ENCODE results near the gene WDR91. TPM values are rescaled to one million over a fixed set of nuclear protein-coding genes. Genes with fewer than 3 reads are reported as not detected.

The WDR91 gene
- total and polyA plus RNA-seq, 8 donors: 22.9 to 67.6 (median 49.5) TPM

DNA sequence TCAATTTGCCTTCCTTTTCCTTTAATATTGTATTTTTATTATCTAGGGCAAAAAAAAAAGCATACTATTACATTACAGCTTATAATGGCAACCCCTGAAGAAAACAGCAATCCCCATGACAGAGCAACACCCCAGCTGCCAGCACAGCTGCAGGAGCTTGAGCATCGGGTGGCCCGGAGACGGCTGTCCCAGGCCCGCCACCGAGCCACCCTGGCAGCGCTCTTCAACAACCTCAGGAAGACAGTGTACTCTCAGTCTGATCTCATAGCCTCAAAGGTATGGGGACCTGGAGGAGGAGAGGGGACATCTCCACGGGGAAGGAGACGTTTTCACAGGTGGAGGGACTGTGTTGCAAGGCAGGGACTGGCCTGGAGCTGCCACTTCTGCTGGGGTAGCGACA is 29.1 kb upstream of the WDR91 start:
- Histone ChIP-seq H3K36me3 (no peaks in the 10 kb centered on the region), H3K9me3 (no peaks in the 10 kb centered on the region), H3K27me3 (no peaks in the 10 kb centered on the region), H3K4me3 (no peak overlapping the region), H3K27ac (no peak overlapping the region), H3K4me1 (no peaks in the 10 kb centered on the region)
- ATAC-seq (no peak), DNase-seq (no peak)
- TF ChIP-seq CTCF (IDR thresholded peaks at IDR 0.05): no peak
- intact Hi-C loops (cut with DNase I): no loop called here

GRCh38 chr7:135239263-135239662 is 27.9 kb upstream of the WDR91 start:
- ATAC-seq (no peak), DNase-seq (no peak)
- Histone ChIP-seq H3K9me3 (no peaks in the 10 kb centered on the region), H3K4me3 (no peak overlapping the region), H3K27me3 (no peaks in the 10 kb centered on the region), H3K36me3 (no peaks in the 10 kb centered on the region), H3K4me1 (no peaks in the 10 kb centered on the region), H3K27ac (no peak overlapping the region)
- intact Hi-C loops (cut with DNase I): no loop called here
- no peak for TF ChIP-seq CTCF (IDR thresholded peaks at IDR 0.05)

DNA sequence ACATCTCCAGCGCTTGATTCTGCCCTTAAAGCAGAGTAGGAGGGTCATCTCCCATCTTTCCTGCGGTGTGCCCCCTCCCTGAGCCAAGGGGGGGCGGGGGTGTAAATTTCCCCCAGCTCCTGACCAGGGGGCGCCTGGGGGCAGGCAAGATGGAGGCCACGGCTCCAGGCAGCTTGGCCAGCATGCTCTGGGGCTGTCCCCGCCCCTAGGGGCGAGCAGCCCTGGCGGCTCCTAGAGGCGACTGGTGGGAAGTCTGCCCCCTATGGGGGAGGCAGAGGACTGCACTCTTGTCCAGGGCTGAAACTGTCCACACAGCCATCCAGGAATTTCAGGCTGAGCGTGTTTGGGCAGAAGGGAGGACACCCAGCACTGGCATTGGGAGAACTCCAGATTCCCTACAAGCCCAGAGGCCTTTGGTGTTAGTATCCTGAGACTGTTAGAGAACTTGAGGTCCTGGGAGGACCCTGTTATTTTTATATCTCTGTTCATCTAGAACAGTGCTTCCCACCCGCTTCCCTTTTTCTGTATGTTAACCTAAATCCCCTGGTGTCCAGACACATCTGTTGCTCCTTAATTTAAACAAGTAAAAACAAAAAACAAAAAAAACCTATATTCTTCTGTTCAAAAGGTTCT is 26.9 kb upstream of the WDR91 start:
- Histone ChIP-seq H3K4me3 (no peak overlapping the region), H3K27ac (no peak overlapping the region), H3K9me3 (no peaks in the 10 kb centered on the region), H3K27me3 (no peaks in the 10 kb centered on the region), H3K36me3 (no peaks in the 10 kb centered on the region), H3K4me1 (no peaks in the 10 kb centered on the region)
- intact Hi-C loops (cut with DNase I): no loop called here
- DNase-seq (no peak), ATAC-seq (no peak)
- no peak for TF ChIP-seq CTCF (IDR thresholded peaks at IDR 0.05)

DNA sequence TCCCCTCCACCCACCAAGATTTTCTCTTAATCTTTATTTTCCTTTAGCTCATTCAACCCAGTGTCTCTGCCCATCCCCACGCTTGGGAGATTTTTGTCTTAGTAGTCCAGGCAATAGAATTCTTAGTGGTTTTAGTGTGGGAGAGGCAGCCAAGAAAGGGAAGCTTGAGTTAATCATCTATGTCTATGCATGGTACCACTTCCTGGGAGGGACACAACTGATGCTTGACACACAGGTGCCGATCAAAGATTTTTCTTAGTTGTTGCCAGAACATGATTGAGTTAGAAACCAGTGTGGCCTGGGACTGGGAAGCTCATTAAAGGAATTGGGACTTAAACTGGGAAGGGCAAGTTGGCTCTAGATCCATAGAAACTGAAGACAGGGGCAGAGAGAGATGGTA is 25.4 kb upstream of the WDR91 start:
- DNase-seq: no peak
- Histone ChIP-seq H3K4me3 (no peak overlapping the region), H3K9me3 (no peaks in the 10 kb centered on the region), H3K36me3 (no peaks in the 10 kb centered on the region), H3K27me3 (no peaks in the 10 kb centered on the region), H3K4me1 (no peaks in the 10 kb centered on the region), H3K27ac (no peak overlapping the region)
- no peak for ATAC-seq
- no peak for TF ChIP-seq CTCF (IDR thresholded peaks at IDR 0.05)
- intact Hi-C loops (cut with DNase I): no loop called here

DNA sequence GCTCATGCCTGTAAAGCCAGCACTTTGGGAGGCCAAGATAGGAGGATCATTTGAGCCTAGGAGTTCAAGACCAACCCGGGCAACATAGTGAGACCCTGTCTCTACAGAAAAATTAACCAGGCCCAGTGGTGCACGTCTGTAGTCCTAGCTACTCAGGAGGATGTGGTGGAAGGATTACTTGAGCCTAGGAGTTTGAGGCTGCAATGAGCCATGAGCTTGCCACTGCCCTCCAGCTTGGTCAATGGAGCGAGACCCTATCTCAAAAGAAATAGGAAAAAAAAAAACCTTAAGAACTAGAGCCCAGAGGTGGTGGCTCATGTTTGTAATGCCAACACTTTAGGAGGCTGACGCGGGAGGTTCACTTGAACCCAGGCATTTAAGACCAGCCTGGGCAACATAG is 24.5 kb upstream of the WDR91 start:
- no peak for TF ChIP-seq CTCF (IDR thresholded peaks at IDR 0.05)
- Histone ChIP-seq H3K9me3 (no peaks in the 10 kb centered on the region), H3K36me3 (no peaks in the 10 kb centered on the region), H3K27ac (no peak overlapping the region), H3K27me3 (no peaks in the 10 kb centered on the region), H3K4me1 (no peaks in the 10 kb centered on the region), H3K4me3 (no peak overlapping the region)
- intact Hi-C loops (cut with DNase I): no loop called here
- ATAC-seq (no peak), DNase-seq (no peak)
